Astrocyte (in vitro differentiated cells and primary cell): ENCODE data around the gene PPP4R4.

ENCODE experiments used
- EZH2 ChIP-seq: IDR thresholded peaks from 2 replicates; pipeline ENCODE4 v1.6.1; 2012; ENCODE audit warnings: mild to moderate bottlenecking, low read length, inconsistent platforms; ENCODE audit not compliant: insufficient read depth
- TF ChIP-seq, protein P1 (sequence below): IDR thresholded peaks from 2 replicates; pipeline ENCODE4 v1.5.1; 2011; ENCODE audit warnings: low read depth, mild to moderate bottlenecking, inconsistent platforms, low read length, moderate library complexity; ENCODE audit not compliant: insufficient read depth

DNA sequence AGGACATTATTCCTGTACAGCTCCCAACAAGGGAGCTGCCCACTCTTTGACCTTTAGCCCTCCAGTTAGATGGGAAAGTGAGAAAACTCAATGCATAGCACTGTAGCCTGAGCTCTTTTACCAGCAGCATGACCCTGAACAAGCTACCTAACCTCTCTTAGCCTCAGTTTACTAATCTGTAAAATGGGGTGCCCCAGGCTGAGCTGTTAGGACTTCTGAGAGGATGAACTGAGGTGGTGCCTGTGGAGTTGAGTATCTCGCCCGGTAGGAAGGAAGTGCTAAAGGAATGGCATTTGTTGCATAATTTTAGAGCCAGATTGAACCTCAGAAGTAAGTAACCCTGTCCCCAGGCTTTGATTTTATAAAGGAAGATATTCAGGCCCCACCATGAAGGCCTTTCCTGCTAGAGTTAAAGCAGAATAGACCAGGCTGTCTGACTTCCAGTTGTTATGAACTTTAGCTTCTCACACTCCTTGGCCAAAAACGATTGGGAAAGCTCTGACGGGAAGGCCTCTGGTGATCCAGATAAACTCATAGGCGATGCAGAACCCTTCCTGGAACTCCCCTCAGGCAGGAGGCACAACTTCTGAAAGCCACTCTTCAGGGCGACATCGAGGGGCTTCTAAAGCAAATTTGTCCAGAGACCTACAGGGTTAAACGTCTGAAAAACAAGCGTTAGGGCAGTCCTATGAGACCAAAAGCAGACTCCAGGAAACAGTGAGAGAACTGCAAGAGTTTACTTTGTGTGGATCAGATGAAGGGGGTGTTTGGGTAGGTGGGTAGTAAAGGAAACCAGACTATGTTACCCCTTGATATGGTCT, 121.4 kb downstream of the PPP4R4 start:
- TF ChIP-seq, protein P1, sequence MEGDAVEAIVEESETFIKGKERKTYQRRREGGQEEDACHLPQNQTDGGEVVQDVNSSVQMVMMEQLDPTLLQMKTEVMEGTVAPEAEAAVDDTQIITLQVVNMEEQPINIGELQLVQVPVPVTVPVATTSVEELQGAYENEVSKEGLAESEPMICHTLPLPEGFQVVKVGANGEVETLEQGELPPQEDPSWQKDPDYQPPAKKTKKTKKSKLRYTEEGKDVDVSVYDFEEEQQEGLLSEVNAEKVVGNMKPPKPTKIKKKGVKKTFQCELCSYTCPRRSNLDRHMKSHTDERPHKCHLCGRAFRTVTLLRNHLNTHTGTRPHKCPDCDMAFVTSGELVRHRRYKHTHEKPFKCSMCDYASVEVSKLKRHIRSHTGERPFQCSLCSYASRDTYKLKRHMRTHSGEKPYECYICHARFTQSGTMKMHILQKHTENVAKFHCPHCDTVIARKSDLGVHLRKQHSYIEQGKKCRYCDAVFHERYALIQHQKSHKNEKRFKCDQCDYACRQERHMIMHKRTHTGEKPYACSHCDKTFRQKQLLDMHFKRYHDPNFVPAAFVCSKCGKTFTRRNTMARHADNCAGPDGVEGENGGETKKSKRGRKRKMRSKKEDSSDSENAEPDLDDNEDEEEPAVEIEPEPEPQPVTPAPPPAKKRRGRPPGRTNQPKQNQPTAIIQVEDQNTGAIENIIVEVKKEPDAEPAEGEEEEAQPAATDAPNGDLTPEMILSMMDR = no peak
- no peak for TF ChIP-seq EZH2
